ENCODE data around the gene CLDN3.
A peak's percentile ranks its signal among the peaks of the same experiment; 100 is the strongest.
"Not testable (repeated sequence)": the region's sequence is repeated elsewhere in the genome, so short reads cannot be mapped to it uniquely, and the experiment has no call there.

The CLDN3 gene

DNA sequence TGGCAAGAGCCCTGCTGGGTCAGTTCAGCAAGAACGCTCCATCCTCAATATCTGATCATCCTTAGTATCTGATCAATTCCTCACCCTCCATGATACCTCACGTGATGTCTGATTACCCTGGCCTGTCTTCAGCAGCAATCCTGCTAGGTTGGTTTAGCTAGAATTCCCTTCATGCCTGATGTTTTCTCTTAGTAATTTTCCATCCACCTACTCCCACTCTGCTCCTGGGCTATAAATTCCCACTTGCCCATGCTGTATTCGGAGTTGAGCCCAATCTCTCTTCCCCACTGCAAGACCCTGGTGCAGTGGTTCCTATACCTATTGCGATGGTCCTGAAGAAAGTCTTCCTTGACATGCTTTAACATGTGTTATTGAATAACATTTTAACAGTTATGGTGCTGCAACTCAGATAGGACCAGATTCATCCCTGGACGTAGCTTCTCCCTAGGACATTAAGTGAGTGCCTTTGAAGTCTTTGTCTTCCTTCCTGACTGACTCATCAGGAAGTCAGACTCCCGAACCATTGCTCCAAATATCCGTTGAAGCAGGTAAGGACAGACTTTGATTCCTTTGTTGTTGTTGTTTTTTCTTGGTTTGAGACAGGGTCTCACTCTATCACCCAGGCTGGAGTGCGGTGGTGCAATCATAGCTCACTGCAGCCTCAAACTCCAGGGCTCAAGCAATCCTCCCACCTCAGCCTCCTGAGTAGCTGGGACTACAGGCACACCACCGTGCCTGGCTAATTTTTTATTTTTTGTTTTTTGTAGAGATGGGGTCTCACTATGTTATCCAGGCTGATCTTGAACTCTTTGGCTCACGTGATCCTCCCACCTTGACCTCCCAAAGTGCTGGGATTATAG lies 29.4 kb upstream of the CLDN3 start:
- Histone ChIP-seq H3K36me3 (ENCODE audit: control insufficient read depth, insufficient read depth, low read length) (no peaks in the 10 kb centered on the region), H3K4me1 (ENCODE audit: control insufficient read depth, insufficient read depth, low read length) (no peaks in the 10 kb centered on the region), H3K9me3 (ENCODE audit: control insufficient read depth, low read length) (no peaks in the 10 kb centered on the region), H3K27ac (ENCODE audit: insufficient read depth, low read depth, low read length, poor library complexity, severe bottlenecking) (no peak overlapping the region), H3K27me3 (ENCODE audit: control insufficient read depth, insufficient read depth, low read length, poor library complexity, severe bottlenecking) (no peaks in the 10 kb centered on the region), H3K4me3 (ENCODE audit: insufficient read depth, low read depth, low read length) (no peak overlapping the region)
- WGBS, 2 experiments, result 63 to 72% methylated on average over 10 of the region's 10 CpGs

DNA sequence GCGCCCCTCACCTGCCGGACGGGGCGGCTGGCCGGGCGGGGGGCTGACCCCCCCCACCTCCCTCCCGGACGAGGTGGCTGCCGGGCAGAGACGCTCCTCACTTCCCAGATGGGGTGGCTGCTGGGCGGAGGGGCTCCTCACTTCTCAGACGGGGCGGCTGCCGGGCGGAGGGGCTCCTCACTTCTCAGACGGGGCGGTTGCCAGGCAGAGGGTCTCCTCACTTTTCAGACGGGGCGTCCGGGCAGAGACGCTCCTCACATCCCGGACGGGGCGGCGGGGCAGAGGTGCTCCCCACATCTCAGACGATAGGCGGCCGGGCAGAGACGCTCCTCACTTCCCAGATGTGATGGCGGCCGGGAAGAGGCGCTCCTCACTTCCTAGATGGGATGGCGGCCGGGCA lies 27.1 kb upstream of the CLDN3 start:
- H3K4me1 ChIP-seq (ENCODE audit: control insufficient read depth, insufficient read depth, low read length); H3K4me3 ChIP-seq (ENCODE audit: insufficient read depth, low read depth, low read length); H3K27me3 ChIP-seq (ENCODE audit: control insufficient read depth, insufficient read depth, low read length, poor library complexity, severe bottlenecking); H3K9me3 ChIP-seq (ENCODE audit: control insufficient read depth, low read length); H3K36me3 ChIP-seq (ENCODE audit: control insufficient read depth, insufficient read depth, low read length); H3K27ac ChIP-seq (ENCODE audit: insufficient read depth, low read depth, low read length, poor library complexity, severe bottlenecking): not testable (repeated sequence)
- whole genome bisulfite sequencing, 2 experiments, result 93 to 96% methylated on average over 21 to 22 of the region's 34 CpGs

DNA sequence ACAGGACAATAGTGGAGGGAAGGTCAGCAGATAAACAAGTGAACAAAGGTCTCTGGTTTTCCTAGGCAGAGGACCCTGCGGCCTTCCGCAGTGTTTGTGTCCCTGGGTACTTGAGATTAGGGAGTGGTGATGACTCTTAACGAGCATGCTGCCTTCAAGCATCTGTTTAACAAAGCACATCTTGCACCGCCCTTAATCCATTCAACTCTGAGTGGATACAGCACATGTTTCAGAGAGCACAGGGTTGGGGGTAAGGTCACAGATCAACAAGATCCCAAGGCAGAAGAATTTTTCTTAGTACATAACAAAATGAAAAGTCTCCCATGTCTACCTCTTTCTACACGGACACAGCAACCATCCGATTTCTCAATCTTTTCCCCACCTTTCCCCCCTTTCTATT lies 26.6 kb upstream of the CLDN3 start:
- not testable (repeated sequence) for H3K4me1 ChIP-seq (ENCODE audit: control insufficient read depth, insufficient read depth, low read length); H3K27ac ChIP-seq (ENCODE audit: insufficient read depth, low read depth, low read length, poor library complexity, severe bottlenecking); H3K4me3 ChIP-seq (ENCODE audit: insufficient read depth, low read depth, low read length); H3K36me3 ChIP-seq (ENCODE audit: control insufficient read depth, insufficient read depth, low read length); H3K9me3 ChIP-seq (ENCODE audit: control insufficient read depth, low read length); H3K27me3 ChIP-seq (ENCODE audit: control insufficient read depth, insufficient read depth, low read length, poor library complexity, severe bottlenecking)
- 54 to 69% methylated on average over 3 of the region's 6 CpGs for WGBS, 2 experiments

DNA sequence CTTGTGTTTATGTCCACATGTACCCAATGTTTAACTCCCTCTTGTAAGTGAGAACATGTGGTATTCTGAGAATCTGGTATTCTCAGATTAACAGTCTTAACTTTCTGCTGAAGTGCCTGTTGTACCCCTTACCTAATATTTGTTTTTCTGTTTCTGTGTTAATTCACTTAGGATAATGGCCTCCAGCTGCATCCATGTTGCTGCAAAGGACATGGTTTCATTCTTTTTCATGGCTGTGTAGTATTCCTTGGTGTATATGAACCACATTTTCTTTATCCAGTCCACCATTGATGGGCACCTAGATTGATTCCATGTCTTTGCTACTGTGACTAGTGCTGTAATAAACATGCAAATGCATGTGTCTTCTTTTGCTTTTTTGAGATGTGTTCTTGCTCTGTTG lies 25.1 kb upstream of the CLDN3 start:
- not testable (repeated sequence) for H3K27me3 ChIP-seq (ENCODE audit: control insufficient read depth, insufficient read depth, low read length, poor library complexity, severe bottlenecking); H3K9me3 ChIP-seq (ENCODE audit: control insufficient read depth, low read length); H3K36me3 ChIP-seq (ENCODE audit: control insufficient read depth, insufficient read depth, low read length); H3K4me3 ChIP-seq (ENCODE audit: insufficient read depth, low read depth, low read length); H3K4me1 ChIP-seq (ENCODE audit: control insufficient read depth, insufficient read depth, low read length); H3K27ac ChIP-seq (ENCODE audit: insufficient read depth, low read depth, low read length, poor library complexity, severe bottlenecking)

DNA sequence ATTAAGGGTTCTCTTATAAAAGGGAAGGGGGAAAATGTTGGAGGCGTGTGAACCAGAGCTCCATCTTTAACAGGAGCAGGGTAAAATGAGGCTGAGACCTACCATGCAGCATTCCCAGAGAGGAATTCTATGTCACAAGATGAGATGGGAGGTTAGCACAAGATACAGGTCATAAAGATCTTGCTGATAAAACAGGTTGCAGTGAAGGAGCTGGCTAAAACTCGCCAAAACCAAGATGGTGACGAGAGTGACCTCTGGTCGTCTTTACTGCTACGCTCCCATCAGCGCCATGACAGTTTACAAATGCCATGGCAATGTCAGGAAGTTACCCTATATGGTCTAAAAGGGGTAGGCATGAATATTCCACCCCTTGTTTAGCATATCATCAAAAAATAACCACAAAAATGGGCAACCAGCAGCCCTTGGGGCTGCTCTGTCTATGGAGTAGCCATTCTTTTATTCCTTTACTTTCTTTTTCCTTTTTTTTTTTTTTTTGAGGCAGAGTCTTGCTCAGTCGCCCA lies 21.2 kb upstream of the CLDN3 start:
- H3K36me3 ChIP-seq (ENCODE audit: control insufficient read depth, insufficient read depth, low read length); H3K4me3 ChIP-seq (ENCODE audit: insufficient read depth, low read depth, low read length); H3K27me3 ChIP-seq (ENCODE audit: control insufficient read depth, insufficient read depth, low read length, poor library complexity, severe bottlenecking); H3K4me1 ChIP-seq (ENCODE audit: control insufficient read depth, insufficient read depth, low read length); H3K27ac ChIP-seq (ENCODE audit: insufficient read depth, low read depth, low read length, poor library complexity, severe bottlenecking); H3K9me3 ChIP-seq (ENCODE audit: control insufficient read depth, low read length): not testable (repeated sequence)
- 92 to 95% methylated on average over 7 of the region's 7 CpGs for whole genome bisulfite sequencing, 2 experiments

DNA sequence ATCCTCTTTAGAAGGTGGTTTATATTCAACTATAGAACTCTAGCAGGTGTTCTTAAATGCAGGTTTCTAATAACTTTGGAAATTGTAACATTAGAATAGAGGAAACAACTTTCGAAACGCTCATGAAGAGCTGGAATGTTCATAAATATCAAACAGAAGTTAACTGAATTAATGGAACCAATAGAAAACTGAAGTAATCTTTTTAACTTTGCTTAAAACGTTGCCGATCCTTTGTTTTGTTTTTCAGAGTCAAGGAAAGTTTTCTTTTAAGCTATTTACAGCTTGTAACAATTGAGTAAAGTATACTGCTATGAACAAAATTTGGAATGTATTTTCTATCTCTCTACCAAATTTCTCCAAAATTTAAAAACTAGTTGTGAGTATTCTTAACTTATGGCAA lies 19.0 kb upstream of the CLDN3 start:
- no peaks in the 10 kb centered on the region for H3K36me3 ChIP-seq (ENCODE audit: control insufficient read depth, insufficient read depth, low read length)
- WGBS, 2 experiments, result 93% methylated on average over 3 to 4 of the region's 4 CpGs
- H3K4me1 ChIP-seq (ENCODE audit: control insufficient read depth, insufficient read depth, low read length), result peaks cover 5% of the 10 kb centered on the region
- H3K27ac ChIP-seq (ENCODE audit: insufficient read depth, low read depth, low read length, poor library complexity, severe bottlenecking), result no peak overlapping the region
- no peaks in the 10 kb centered on the region for H3K27me3 ChIP-seq (ENCODE audit: control insufficient read depth, insufficient read depth, low read length, poor library complexity, severe bottlenecking)
- H3K9me3 ChIP-seq (ENCODE audit: control insufficient read depth, low read length), result no peaks in the 10 kb centered on the region
- H3K4me3 ChIP-seq (ENCODE audit: insufficient read depth, low read depth, low read length), result no peak overlapping the region

DNA sequence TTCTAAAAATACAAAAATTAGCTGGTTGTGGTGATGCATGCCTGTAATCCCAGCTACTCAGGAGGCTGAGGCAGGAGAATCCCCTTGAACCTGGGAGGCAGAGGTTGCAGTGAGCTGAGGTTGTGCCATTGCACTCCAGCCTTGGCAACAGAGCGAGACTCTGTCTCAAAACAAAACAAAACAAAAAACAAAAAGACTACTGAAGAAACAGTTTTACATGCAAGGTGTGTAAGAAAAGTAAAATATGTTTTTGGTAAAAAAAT lies 17.6 kb upstream of the CLDN3 start:
- not testable (repeated sequence) for H3K36me3 ChIP-seq (ENCODE audit: control insufficient read depth, insufficient read depth, low read length); H3K9me3 ChIP-seq (ENCODE audit: control insufficient read depth, low read length); H3K27me3 ChIP-seq (ENCODE audit: control insufficient read depth, insufficient read depth, low read length, poor library complexity, severe bottlenecking); H3K4me3 ChIP-seq (ENCODE audit: insufficient read depth, low read depth, low read length); H3K27ac ChIP-seq (ENCODE audit: insufficient read depth, low read depth, low read length, poor library complexity, severe bottlenecking); H3K4me1 ChIP-seq (ENCODE audit: control insufficient read depth, insufficient read depth, low read length)
- WGBS, 2 experiments, result 83 to 88% methylated on average over 1 of the region's 1 CpG

DNA sequence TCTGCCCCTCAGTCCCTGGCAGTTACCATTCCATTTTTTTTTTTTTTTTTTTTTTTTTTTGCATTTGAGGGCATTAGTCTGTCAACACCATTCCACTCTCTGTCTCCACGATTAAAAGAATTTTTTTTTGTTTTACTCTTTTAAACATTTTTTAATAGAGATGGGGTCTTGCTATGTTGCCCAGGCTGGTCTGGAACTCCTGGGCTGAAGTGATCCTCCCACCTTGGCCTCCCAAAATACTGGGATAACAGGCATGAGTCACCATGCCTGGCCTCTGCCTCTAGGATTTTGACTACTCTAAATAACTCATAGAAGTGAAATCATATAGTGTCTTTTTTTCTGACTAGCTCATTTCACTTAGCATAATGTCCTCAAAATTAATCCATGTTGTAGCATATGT lies 16.5 kb upstream of the CLDN3 start:
- H3K4me1 ChIP-seq (ENCODE audit: control insufficient read depth, insufficient read depth, low read length), result no peaks in the 10 kb centered on the region
- no peaks in the 10 kb centered on the region for H3K27me3 ChIP-seq (ENCODE audit: control insufficient read depth, insufficient read depth, low read length, poor library complexity, severe bottlenecking)
- no peaks in the 10 kb centered on the region for H3K9me3 ChIP-seq (ENCODE audit: control insufficient read depth, low read length)
- H3K27ac ChIP-seq (ENCODE audit: insufficient read depth, low read depth, low read length, poor library complexity, severe bottlenecking), result no peak overlapping the region
- no peak overlapping the region for H3K4me3 ChIP-seq (ENCODE audit: insufficient read depth, low read depth, low read length)
- H3K36me3 ChIP-seq (ENCODE audit: control insufficient read depth, insufficient read depth, low read length), result no peaks in the 10 kb centered on the region
- no CpG with 5 or more reads among the region's 1 CpG for WGBS, 2 experiments

DNA sequence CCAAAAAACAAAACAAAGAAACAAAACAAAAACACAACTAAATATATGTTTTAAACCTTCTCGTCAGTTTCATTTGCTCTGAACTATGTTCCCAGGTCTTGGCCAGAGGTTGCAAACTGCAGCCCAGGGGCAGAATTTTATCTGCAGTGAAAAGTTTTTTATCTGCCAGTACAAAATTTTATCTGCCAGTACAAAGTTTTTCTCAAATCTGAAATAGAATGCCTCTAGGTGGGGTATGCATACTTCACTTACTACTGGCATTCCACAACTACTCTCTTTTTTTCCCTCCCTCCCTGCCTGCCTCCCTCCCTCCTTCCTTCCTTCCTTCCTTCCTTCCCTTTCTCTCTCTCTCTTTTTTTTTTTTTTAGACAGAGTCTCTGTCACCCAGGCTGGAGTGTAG lies 9.4 kb upstream of the CLDN3 start:
- H3K9me3 ChIP-seq (ENCODE audit: control insufficient read depth, low read length), result no peaks in the 10 kb centered on the region
- 92 to 98% methylated on average over 1 of the region's 1 CpG for WGBS, 2 experiments

DNA sequence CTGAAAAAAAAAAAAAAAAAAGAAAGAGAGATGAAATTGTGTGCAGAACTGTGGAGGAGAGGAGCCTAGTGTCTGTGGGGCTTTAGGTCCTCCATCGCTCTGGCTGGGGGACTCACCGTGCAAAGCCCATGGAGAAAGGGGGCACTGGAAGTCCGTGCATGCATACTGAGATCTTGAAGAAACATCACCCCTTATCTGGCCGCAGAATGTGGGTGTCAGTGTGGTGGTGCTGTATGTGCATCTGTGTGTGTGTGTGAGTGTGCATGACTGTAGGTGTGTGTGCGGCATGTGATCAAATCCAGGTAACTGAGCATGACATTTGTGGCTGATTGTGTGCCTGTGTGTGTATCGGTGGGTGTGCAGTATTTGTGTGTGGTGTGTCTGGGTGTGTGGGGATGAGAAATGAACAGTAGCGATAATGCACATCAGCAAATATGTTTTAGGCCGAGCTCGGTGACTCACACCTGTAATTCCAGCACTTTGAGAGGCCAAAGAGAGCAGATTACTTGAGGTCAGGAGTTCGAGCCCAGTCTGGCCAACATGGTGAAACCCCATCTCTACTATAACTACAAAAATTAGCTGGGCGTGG lies 8.8 kb upstream of the CLDN3 start:
- Histone ChIP-seq H3K4me3 (ENCODE audit: insufficient read depth, low read depth, low read length) (no peak overlapping the region), H3K4me1 (ENCODE audit: control insufficient read depth, insufficient read depth, low read length) (no peaks in the 10 kb centered on the region), H3K9me3 (ENCODE audit: control insufficient read depth, low read length) (no peaks in the 10 kb centered on the region), H3K27ac (ENCODE audit: insufficient read depth, low read depth, low read length, poor library complexity, severe bottlenecking) (no peak overlapping the region), H3K36me3 (ENCODE audit: control insufficient read depth, insufficient read depth, low read length) (no peaks in the 10 kb centered on the region), H3K27me3 (ENCODE audit: control insufficient read depth, insufficient read depth, low read length, poor library complexity, severe bottlenecking) (no peaks in the 10 kb centered on the region)
- 92 to 94% methylated on average over 11 of the region's 11 CpGs for WGBS, 2 experiments

More for the DNA sequence above, 9.4 kb upstream of the CLDN3 start:
- Histone ChIP-seq H3K36me3 (ENCODE audit: control insufficient read depth, insufficient read depth, low read length) (no peaks in the 10 kb centered on the region), H3K27me3 (ENCODE audit: control insufficient read depth, insufficient read depth, low read length, poor library complexity, severe bottlenecking) (no peaks in the 10 kb centered on the region), H3K27ac (ENCODE audit: insufficient read depth, low read depth, low read length, poor library complexity, severe bottlenecking) (peak overlapping the region; percentile 26), H3K4me3 (ENCODE audit: insufficient read depth, low read depth, low read length) (no peak overlapping the region), H3K4me1 (ENCODE audit: control insufficient read depth, insufficient read depth, low read length) (no peaks in the 10 kb centered on the region)

All from ectodermal cell (in vitro differentiated cells).